Activated CD4-positive, alpha-beta T cell treated with anti-CD3 and anti-CD28 coated beads, Interleukin-10, Interleukin-2, amounts not matched to agents 100 ng/mL and 50 ng/mL, durations not matched to agents 16 hours and 8 hours (primary cell): ENCODE measurements around the gene MPRIP.
"Not testable (repeated sequence)": the region's sequence is repeated elsewhere in the genome, so short reads cannot be mapped to it uniquely, and the experiment has no call there.

Experiments used
- DNase-seq: peaks from one replicate; pipeline ENCODE4 v3.0.0-alpha.2; 2020

Gene MPRIP

GRCh38 chr17:17134051-17134956 is 92.0 kb downstream of the MPRIP start:
- DNase-seq = no peak

- no peak for DNase-seq
Measured at GRCh38 chr17:17134957-17135333, 92.7 kb downstream of the MPRIP start.

DNA sequence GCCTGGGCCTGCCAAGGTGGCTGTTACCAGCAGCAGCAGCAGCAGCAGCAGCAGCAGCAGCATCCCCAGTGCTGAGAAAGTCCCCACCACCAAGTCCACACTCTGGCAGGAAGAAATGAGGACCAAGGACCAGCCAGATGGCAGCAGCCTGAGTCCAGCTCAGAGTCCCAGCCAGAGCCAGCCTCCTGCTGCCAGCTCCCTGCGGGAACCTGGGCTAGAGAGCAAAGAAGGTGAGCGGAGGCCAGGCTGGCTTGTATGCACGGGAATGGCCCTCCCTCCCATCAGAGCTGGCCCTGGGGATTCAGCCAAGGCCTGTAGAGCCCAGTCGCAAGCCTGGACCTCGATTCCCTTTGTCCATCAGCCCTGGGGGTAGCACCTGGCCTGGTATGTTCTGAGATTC is 94.0 kb downstream of the MPRIP start:
- DNase-seq = not testable (repeated sequence)

DNA sequence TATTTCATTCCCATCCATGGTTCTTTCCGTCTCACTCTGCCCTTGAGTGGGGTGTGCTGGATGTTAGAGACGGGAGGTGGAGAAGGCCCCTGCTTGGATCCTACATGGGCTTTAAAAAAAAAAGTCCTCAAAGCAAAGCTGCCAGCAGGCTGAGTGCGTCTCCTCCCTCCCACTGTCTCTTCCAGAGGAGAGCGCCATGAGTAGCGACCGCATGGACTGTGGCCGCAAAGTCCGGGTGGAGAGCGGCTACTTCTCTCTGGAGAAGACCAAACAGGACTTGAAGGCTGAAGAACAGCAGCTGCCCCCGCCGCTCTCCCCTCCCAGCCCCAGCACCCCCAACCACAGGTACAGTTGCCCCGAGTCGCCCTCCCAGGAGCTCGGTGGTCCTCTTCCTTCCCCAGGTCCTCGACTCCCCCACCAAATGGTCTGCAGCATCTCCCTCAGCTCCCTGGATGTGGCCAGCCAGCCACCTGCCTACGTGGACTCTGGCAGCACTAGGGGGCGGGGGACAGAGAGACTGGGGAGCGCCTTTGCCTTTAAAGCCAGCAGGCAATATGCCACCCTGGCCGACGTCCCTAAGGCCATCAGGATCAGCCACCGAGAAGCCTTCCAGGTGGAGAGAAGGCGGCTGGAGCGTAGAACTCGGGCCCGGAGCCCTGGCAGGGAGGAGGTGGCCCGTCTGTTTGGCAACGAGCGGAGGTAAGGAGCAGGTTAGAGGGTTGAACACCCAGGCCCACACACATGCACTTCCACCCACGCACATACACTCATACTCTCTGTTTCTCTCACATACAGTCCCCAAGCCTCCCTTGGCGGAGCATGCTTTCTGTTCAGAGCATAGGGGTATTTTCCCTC is 95.7 kb downstream of the MPRIP start:
- no peak for DNase-seq

DNA sequence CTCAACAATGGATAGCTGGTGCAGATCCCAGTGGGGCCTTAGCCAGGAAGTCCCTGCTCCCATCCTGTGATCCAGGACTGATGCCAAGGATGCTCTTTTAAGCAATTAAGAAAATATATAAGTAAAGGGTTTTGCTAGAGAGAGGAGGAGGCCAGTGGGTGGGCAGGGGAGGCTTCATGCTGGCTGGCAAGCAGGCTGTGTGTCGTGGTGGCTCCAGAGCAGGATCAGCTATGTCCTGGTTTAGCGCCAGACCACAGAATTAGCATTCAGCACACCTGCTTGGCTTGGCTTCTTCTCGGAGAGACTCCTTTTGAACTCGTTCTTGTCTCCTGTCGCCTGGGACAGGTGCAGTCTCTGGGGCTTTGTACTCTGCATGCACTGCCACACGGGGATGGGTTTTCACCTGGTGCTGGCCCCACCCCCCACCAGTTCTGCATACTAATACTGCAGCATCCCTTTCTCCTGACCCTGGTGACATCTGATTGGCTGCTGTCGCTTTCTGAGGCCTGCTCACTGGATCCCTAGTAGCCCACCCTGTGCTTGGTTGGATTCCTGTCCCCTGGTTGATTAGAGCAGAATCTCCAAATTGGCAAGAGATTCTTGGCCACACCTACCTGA is 97.8 kb downstream of the MPRIP start:
- DNase-seq = no peak

- DNase-seq = no peak
Measured at GRCh38 chr17:17140590-17140980, 98.3 kb downstream of the MPRIP start.

DNA sequence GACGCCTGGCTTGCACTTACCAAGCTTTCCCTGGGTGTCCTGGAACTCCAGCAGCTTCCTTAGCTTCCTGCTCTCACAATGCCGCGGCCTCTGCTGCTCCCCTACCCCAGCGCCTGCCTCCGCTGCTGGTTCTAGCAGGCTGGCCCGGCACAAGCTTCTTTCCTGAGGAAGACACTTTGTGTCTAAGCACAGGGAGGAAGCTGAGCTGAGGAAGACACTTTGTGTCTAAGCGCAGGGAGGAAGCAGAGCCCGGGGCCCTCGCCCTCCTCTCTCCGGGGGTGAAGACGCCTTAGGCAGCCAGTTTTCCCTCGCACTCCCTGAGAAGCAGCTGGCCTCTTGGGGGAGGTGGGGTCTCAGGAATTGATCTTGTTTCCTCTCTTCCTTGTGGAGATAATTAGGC is 99.0 kb downstream of the MPRIP start:
- DNase-seq = no peak

DNA sequence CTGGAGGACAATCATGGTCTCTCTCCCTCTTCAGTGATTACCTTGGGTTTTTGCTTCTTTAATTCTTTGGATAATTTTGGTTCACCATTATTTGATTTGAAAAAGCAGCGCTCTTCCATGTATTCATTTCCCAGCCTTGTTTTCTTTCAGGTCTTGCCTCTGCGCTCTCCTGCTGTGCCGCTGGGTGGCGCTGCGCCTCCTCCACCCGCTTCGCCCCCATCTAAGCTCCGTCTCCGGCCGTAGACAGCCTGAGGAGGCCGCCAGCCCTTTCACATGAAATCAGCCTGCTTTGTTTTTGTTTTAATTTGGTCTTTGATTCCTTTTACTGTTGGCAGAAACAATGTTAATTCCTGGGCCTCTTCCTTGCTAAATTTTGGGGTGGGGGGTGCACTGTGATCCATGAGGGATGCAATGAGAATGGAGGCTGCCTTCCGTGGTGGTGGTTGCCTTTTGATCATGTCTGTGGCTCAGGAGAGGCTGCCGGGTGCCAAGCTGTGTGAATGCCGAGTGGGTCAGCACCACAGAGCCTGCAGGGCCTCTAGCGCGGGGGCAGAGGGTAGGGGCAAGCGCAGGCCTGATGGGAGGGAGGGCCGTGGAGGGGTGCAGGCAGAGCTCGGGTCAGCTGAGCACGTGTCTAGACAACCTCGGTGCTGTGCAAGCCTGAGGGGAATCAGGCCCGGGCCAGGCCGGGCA is 99.7 kb downstream of the MPRIP start:
- peak; percentile 61 for DNase-seq

GRCh38 chr17:17142556-17142955 is 100.3 kb downstream of the MPRIP start:
- no peak for DNase-seq

- no peak for DNase-seq
Measured at GRCh38 chr17:17143501-17143900, 101.2 kb downstream of the MPRIP start.

GRCh38 chr17:17144061-17144460 is 101.8 kb downstream of the MPRIP start:
- no peak for DNase-seq

GRCh38 chr17:17144916-17145665 is 102.8 kb downstream of the MPRIP start:
- DNase-seq = no peak

DNA sequence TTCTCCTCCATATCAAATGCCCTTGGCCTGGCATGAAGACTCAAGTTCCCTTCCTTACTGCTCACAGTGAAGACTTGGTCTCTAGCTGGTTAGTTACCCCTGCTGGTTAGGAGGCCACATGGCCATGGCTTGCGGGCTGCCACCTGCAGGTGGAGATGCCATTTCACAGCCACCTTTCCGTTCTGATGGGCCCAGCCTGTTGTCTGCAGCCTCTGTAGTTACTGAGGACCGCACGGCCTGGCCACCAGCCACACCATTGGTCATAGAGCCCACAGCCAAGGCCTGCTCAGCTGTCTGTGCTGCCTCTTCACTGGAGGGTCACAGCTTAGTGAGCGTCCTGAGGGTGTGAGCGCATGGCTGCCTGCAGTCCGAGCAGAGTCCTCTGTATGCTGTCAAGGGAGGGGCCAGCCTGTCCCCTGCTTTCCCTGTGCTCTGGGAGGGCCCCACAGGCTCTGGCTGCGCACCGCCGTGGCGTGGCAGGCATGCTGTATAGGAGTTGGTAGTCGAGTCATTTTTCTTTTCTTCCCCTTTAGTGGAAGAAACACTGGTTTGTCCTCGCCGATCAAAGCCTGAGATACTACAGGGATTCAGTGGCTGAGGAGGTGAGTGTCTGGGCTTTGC is 104.6 kb downstream of the MPRIP start:
- peak; percentile 47 for DNase-seq

DNA sequence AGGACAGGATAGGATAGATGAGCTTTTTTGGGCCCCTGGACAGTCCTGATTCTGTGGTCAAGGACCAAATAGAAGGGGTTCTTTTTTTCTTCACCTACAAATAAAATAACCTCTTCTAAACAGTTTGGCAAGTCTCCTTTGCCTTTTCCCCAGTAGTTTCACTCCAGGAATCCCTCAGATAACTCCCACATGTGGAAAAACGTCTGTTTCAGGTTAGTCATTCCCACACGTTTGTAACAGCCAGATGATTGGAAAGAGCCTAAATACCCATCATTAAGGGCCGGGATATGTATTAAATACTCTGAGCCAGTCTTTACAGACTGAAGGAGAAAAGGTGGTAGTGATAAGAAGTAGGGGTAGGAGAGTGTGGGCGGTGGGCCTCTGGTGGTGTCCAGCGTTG is 105.6 kb downstream of the MPRIP start:
- no peak for DNase-seq

GRCh38 chr17:17149520-17150447 is 107.5 kb downstream of the MPRIP start:
- no peak for DNase-seq

GRCh38 chr17:17150448-17150800 is 108.2 kb downstream of the MPRIP start:
- peak; percentile 83 for DNase-seq

DNA sequence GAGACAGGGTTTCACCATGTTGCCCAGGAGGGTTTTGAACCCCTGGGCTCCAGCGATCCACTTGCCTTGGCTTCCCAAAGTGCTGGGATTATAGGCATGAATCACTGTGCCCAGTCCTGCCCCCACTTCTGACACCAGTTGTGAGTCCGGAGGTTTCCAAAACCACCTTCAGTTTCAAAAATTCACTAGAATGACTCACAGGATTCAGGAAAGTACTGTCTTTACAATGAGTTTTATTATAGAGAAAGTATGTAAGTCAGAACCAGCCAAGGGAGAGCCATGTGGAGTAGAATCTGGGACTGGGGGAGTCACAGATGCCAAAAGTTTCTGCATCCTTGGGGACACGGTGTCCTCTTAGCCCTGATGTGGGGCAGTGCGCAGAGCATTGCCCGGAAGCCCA is 108.8 kb downstream of the MPRIP start:
- DNase-seq = peak; percentile 86

DNA sequence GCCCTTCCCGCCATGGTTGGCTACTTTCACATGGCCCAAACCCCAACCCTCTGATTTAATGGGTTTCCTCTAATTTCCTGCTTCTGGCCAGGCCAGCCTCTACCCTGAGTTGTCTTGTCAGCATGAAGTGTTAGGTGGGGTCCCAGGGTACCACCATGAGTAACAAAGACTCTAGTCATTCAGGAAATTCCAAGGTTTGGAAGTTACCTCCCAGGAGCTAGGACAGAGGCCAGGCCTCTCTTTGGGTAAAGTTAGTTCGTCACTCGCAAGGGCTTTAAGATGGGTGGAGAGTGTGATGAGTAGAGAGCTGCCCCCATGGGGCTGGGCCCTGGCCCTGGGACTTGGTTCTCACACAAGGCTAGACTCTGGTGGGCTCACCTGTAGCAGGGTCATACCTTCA is 109.3 kb downstream of the MPRIP start:
- no peak for DNase-seq

- peak; percentile 82 for DNase-seq
Measured at GRCh38 chr17:17151962-17152361, 109.7 kb downstream of the MPRIP start.

DNA sequence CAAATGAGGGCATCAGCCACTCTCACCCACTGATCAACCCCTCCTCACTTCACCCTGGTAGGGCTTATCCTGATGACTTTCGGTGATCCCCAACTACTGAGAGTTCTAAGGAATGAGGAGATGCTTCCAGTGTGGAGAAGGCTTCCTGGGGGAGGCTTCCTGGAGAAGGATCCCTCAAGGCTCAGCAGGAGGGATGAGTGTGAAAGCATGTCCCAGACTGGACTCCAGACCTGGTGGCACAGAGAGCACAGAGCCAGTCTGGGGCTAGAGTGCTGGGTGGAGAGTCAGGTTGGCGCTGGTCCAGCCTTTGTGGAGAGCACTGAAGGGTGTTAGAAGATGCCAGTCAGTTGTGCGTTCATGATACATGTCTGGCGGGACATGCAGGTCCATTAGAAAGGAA is 110.1 kb downstream of the MPRIP start:
- no peak for DNase-seq

DNA sequence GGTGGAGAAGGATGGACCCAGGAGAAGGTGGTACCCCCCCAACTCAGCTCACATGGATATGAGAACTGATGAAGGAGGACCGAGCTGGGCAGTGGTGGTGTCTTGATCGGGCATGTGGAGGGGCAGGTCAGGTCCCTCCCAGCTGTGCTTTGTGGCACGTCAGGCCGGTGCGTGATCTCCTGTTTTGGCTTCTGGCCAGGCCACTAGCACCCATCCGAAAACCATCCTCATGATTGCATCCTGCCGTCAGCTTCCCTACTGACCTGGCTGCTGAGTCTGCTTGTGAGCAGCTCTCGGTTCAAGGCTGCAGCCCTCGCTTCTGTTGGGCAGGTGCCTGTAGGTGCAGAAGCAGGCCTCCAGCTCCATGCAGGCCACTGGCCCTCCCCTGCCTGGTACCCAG is 110.8 kb downstream of the MPRIP start:
- no peak for DNase-seq
